Stomach (tissue), 9 donors: Measurements from ENCODE around the gene NPFF. TPM values are rescaled to one million over a fixed set of nuclear protein-coding genes. Genes with fewer than 3 reads are reported as not detected.
A peak's percentile ranks its signal among the peaks of the same experiment; 100 is the strongest.
"Not testable (repeated sequence)": the region's sequence is repeated elsewhere in the genome, so short reads cannot be mapped to it uniquely, and the experiment has no call there.

Experiments
- DNase-seq, 2 donors: peaks; one replicate each; pipeline versions ENCODE4 v3.0.0 to v3.0.0-alpha.2; 2013 to 2019
- H3K27ac ChIP-seq, 5 donors: fragments of 200-600 bp in 4 of 5; sonication (generic) in 4 of 5; one replicate each; pipeline ENCODE4 v1.5.1; 2013 to 2019; ENCODE audit warnings: mild to moderate bottlenecking in 1 of 5, moderate library complexity in 1 of 5
- H3K27me3 ChIP-seq, 3 donors: fragments of 200-600 bp; sonication (generic); one replicate each; pipeline ENCODE4 v1.5.1; 2017 to 2019; ENCODE audit warnings: mixed run types in 1 of 3
- H3K36me3 ChIP-seq, 4 donors: fragments of 200-600 bp; sonication (generic); 1 replicate in 3 of 4; 2 replicates in 1 of 4; pipeline ENCODE4 v1.5.1; 2016 to 2019
- H3K4me1 ChIP-seq, 4 donors: fragments of 200-600 bp; sonication (generic); one replicate each; pipeline ENCODE4 v1.5.1; 2016 to 2019
- H3K4me3 ChIP-seq, 4 donors: fragments of 200-600 bp; sonication (generic) in 3 of 4; one replicate each; pipeline ENCODE4 v1.5.1; 2016 to 2019; ENCODE audit warnings: mild to moderate bottlenecking in 1 of 4
- H3K9me3 ChIP-seq, 4 donors: fragments of 200-600 bp; sonication (generic); one replicate each; pipeline ENCODE4 v1.5.1; 2016 to 2019
- CTCF ChIP-seq, 7 experiments: fragments of 450-650 bp in 4 of 7; fragments of 200-600 bp in 3 of 7; sonication (generic) in 3 of 7; IDR thresholded peaks; one replicate each; pipeline ENCODE4 v1.5.1; 2016 to 2019; ENCODE audit warnings: antibody characterized with exemption in 7 of 7, control low read depth in 2 of 7, mild to moderate bottlenecking in 1 of 7
- EP300 ChIP-seq: sonication (generic); formaldehyde crosslinking; IDR thresholded peaks from one replicate; pipeline ENCODE4 v1.6.1; 2017; ENCODE audit warnings: antibody characterized with exemption
- POLR2A ChIP-seq, 4 donors: fragments of 450-650 bp; IDR thresholded peaks; one replicate each; pipeline ENCODE4 v1.6.1; 2016; ENCODE audit warnings: antibody characterized with exemption in 4 of 4, control low read depth in 2 of 4, mild to moderate bottlenecking in 1 of 4, moderate library complexity in 1 of 4
- POLR2AphosphoS5 ChIP-seq, 3 donors: sonication (generic); formaldehyde crosslinking; IDR thresholded peaks; one replicate each; pipeline ENCODE4 v1.6.1; 2016; ENCODE audit warnings: antibody characterized with exemption in 3 of 3
- WGBS, 5 donors: extraction: QIAGEN DNeasy Blood & Tissue Kit in 3 of 5; methylation state at CpG; one replicate each; pipeline versions ENCODE4 v1.1.5 to v1.1.7; 2013 to 2018; 5-methylcytosine and 5-hydroxymethylcytosine counted together
- intact Hi-C: fragments of 100-400 bp; cut with DNase I; formaldehyde crosslinking; loops from one replicate; pipeline ENCODE4 v1.15.1; 2023; ENCODE audit warnings: low total_unique reads
- polyA plus RNA-seq, 3 donors: library from polyadenylated mRNA; stranded (reverse); fragments of 200-250 nt; gene quantifications; one replicate each; pipeline ENCODE4 v1.2.3, GENCODE V29; 2013
- total RNA-seq, 5 donors: library from RNA; depleted of rRNA; stranded (reverse); fragments of >200 nt; gene quantifications; one replicate each; pipeline versions ENCODE4 v1.1.0 to v1.2.3, GENCODE V29; 2014 to 2016
- donor health status: healthy with polysubstance abuse.
- donor health status: Bipolar disorder and iron deficiency.
- donor health status: healthy.

NPFF gene
- total and polyA plus RNA-seq, 8 donors, result not detected

GRCh38 chr12:53481939-53482586 lies 25.2 kb downstream of the NPFF start:
- Histone ChIP-seq H3K4me1 (peaks cover 0 to 59% (median 36%) of the 10 kb centered on the region in 4 donors), H3K27me3 (no peaks in the 10 kb centered on the region), H3K27ac (peak overlapping the region in 4 of 5 donors; percentile 3 to 54 (median 32)), H3K36me3 (peaks cover 59 to 100% (median 100%) of the 10 kb centered on the region in 4 donors), H3K4me3 (no peak overlapping the region), H3K9me3 (no peaks in the 10 kb centered on the region)
- TF ChIP-seq POLR2A (IDR thresholded peaks at IDR 0.05) (no peak), CTCF (IDR thresholded peaks at IDR 0.05) (no peak), EP300 (no peak), POLR2AphosphoS5 (IDR thresholded peaks at IDR 0.05) (no peak)
- intact Hi-C loops, result no loop called here
- WGBS, 5 donors, result 75 to 82% (median 78%) methylated on average over 8 to 9 of the region's 9 CpGs
- DNase-seq, result no peak

DNA sequence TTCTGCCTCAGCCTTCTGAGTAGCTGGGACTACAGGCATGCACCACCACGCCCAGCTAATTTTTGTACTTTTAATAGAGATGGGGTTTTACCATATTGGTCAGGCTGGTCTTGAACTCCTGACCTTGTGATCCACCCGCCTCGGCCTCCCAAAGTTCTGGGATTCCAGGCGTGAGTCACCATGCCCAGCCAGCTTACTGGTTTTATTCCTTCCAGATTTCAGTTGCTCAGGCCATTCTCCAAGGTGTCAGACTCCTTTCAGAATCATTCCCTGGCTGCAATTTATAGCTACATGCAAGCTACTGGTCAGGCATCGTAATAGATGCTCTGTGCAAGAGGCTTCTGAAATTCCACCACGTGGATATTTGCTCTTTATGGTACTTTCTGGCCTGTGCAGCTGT lies 25.8 kb downstream of the NPFF start:
- Histone ChIP-seq H3K36me3 (peaks cover 64 to 100% (median 100%) of the 10 kb centered on the region in 4 donors), H3K27ac (peak overlapping the region in 2 of 5 donors; percentile 3 to 54), H3K4me1 (peaks cover 0 to 66% (median 42%) of the 10 kb centered on the region in 4 donors)
- H3K9me3 ChIP-seq, intact Hi-C loops, H3K4me3 ChIP-seq, H3K27me3 ChIP-seq, DNase-seq: not testable (repeated sequence)
- WGBS, 5 donors, result 63 to 77% (median 73%) methylated on average over 6 of the region's 6 CpGs

DNA sequence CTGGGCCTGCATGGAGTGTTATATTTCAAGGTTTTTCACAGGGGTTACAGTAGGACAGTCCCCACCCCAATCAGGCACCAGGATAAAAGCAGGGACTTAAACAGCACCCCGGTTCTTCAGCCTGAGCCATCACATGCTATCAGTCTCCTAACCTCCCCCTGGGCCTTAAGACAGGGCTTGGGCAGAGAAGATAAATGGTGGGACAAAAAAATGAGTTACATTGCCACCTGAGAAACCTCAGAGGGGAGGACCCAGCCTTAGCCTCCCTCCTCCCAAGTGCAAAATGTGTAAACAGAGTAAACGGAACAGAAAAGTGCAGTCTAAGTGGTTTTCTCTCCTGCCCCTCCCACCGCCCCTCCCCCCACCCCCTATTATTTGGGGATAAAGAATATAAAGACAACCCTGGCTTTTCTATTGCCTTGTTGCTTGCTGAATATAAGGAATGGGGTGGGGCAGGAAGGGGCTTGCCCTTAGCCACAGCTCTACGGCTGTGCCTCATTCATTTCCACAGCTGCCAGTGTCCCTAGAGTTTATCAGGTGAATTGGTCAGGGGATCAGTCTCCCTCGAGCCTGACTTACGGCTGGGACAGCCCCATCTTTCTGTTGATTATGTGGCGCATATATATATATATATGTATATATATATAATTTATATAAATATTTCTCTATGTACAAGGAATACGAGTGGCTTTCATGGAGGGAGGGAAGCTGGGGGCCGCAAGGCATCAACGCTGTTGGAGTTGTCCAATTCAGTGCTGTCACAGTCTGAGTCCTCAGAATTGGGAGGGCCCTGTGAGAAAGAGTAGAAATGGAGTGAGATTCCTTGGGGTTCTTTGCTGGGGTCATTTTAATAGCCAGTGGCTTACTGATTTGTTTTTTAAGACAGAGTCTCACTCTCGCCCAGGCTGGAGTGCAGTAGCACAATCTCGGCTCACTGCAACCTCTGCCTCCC lies 26.5 kb downstream of the NPFF start:
- no peak overlapping the region for H3K4me3 ChIP-seq
- H3K36me3 ChIP-seq, result peaks cover 61 to 100% (median 100%) of the 10 kb centered on the region in 4 donors
- intact Hi-C loops, result no loop called here
- no peaks in the 10 kb centered on the region for H3K27me3 ChIP-seq
- 61 to 67% (median 63%) methylated on average over 12 of the region's 12 CpGs for WGBS, 5 donors
- TF ChIP-seq EP300, result no peak
- TF ChIP-seq CTCF (IDR thresholded peaks at IDR 0.05), result no peak
- TF ChIP-seq POLR2AphosphoS5 (IDR thresholded peaks at IDR 0.05), result no peak
- no peak for TF ChIP-seq POLR2A (IDR thresholded peaks at IDR 0.05)
- H3K4me1 ChIP-seq, result peaks cover under 1 to 72% (median 46%) of the 10 kb centered on the region in 4 donors
- DNase-seq, result no peak
- H3K27ac ChIP-seq, result peak overlapping the region in 3 of 5 donors; percentile 3 to 54 (median 16)
- no peaks in the 10 kb centered on the region for H3K9me3 ChIP-seq

DNA sequence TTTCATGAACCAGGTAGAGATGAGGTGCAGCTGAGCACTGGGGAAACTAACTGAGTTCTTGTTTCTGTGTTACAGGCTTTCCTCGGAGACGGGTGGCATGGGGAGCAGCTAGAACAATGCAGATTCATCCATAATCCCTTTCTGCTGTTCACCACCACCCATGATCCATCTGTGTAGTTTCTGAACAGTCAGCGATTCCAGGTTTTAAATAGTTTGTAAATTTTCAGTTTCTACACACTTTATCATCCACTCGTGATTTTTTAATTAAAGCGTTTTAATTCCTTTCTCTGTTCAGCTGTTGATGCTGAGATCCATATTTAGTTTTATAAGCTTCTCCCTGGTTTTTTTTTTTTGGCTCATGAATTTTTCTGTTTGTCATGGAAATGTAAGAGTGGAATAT lies 28.0 kb downstream of the NPFF start:
- TF ChIP-seq POLR2A (IDR thresholded peaks at IDR 0.05) (no peak), EP300 (no peak), POLR2AphosphoS5 (IDR thresholded peaks at IDR 0.05) (no peak), CTCF (IDR thresholded peaks at IDR 0.05) (no peak)
- Histone ChIP-seq H3K27ac (peak overlapping the region in 2 of 5 donors; percentile 3 to 9), H3K36me3 (peaks cover 73 to 100% (median 100%) of the 10 kb centered on the region in 4 donors), H3K27me3 (no peaks in the 10 kb centered on the region), H3K4me1 (peaks cover 12 to 87% (median 58%) of the 10 kb centered on the region in 4 donors), H3K4me3 (no peak overlapping the region), H3K9me3 (no peaks in the 10 kb centered on the region)
- 64 to 80% (median 77%) methylated on average over 5 of the region's 5 CpGs for WGBS, 5 donors
- DNase-seq, result no peak
- intact Hi-C loops, result no loop called here
